GM19240 (cell line): Measurements from ENCODE around the gene DYNLT2.
"Not testable (repeated sequence)": the region's sequence is repeated elsewhere in the genome, so short reads cannot be mapped to it uniquely, and the experiment has no call there.

Experiments
- DNase-seq: peaks from one replicate; pipeline ENCODE4 v3.0.0; 2011; ENCODE audit warnings: low spot score; ENCODE audit not compliant: insufficient read length

Gene DYNLT2

DNA sequence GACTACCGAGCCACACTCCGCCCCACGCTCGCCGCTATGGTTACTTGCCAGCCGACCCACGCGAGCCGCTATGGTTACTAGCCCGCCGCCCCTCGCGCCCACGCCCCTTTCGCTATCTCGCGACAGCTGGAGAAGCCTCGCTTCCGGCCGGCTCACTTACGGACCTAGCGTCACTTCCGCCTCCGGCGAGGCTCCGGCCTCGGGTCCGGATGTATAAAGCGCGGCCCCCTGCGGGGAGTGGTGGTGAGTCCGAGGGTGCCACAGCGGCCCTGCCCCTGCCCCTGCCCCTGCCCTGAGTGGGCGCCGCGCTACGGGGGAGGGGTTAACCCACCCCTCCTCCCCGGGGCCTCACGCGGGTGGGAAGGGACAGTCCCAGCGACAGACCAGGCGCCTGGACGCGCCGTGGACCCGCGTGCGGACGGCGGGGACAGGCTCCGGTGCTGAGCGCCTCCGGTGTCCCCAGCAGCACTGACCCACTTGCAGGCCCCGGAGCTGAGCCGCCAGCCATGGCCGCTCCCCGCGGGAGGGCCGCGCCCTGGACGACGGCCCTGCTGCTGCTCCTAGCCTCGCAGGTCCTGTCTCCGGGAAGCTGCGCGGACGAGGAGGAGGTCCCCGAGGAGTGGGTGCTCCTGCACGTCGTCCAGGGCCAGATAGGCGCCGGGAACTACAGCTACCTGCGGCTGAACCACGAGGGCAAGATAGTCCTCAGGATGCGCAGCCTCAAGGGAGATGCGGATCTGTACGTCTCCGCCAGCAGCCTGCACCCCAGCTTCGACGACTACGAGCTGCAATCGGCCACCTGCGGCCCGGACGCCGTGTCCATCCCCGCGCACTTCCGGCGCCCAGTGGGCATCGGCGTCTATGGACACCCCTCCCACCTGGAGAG, 49.2 kb downstream of the DYNLT2 start, which contains the start of the genes C6orf120 and WDR27:
TSS of gene C6orf120 (plus strand) at position 173 of the 886 bp plus-strand sequence. CDS start at position 507, 334 bp downstream.
TSS of gene WDR27 (minus strand) at position 76 of the 886 bp plus-strand sequence. CDS start 13,024 bp downstream, outside the sequence.
- peak; percentile 82 for DNase-seq

GRCh38 chr6:169701311-169701953, 49.9 kb downstream of the DYNLT2 start:
- no peak for DNase-seq

- no peak for DNase-seq
Observed at GRCh38 chr6:169700296-169700695, 51.1 kb downstream of the DYNLT2 start.

DNA sequence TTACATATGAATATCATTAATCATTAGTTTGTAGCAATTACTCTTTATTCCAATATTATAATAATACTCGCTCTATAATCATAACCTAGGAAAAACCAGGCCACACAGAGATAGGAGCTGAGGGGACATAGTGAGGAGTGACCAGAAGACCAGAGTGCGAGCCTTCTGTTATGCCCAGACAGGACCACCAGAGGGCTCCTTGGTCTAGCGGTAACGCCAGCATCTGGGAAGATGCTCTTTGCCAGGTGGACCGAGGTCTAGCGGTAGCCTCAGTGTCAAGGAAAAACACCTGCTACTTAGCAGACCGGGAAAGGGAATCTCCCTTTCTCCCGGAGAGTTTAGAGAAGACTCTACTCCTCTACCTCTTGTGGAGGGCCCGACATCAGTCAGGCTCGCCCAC, 54.3 kb downstream of the DYNLT2 start:
- DNase-seq = not testable (repeated sequence)

DNA sequence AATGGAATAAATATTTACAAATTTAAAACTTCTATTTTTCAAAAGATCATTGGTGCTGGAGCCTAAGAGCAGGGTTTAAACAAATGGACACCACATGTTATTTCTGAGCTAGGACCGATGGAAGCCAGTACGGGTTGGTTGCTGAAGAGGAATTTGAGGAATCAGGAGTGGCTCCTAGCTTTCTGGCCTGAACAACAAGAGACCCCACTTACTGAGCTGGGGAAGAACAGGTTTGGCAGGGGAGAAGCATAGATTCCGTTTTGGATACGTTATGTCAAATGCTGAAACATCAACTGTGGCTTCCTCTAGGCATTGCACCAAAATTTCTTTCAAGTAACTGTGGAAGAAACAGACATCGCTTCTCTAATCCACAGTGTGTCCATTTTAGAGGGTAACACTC, 56.2 kb downstream of the DYNLT2 start:
- DNase-seq = no peak

GRCh38 chr6:169692516-169692915, 58.9 kb downstream of the DYNLT2 start:
- no peak for DNase-seq

DNA sequence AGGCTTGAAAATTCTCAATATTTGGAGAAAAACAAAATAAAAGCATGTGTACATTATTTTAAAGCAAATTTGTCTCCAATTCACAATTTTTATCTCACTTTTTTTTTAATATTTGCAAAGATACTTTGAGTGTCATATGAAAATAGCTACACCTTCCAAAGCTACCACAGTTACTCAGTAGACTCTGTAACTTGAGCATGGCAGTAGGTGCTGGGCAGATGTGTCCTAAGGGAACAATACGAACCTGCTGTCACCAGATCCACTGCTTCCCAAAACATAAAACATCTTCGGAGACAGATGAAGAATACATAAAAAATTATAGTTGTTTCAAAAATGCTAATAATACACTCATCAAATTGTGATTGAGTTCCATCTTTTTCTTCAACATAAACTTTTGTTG, 60.1 kb downstream of the DYNLT2 start:
- no peak for DNase-seq
